OCI-LY7 (cell line): Measurements from ENCODE around the gene ADARB2. TPM values are rescaled to one million over a fixed set of nuclear protein-coding genes. Genes with fewer than 3 reads are reported as not detected.

Source experiments
- BruUV-seq: library from RNA; stranded (reverse); fragments of 400-500 nt; replicated peaks from 2 replicates; lab custom pipeline; 2021; lab: Mats Ljungman, UMichigan
- CTCF ChIA-PET: fragments of 300-600 bp; sonication (Branson Sonifier 250); formaldehyde crosslinking; loops from one replicate; lab custom pipeline; 2022; ENCODE audit warnings: antibody characterized with exemption; ENCODE audit not compliant: unreplicated experiment; lab: Charles Lee
- POLR2A ChIA-PET: fragments of 300-600 bp; sonication (Branson Sonifier 250); formaldehyde crosslinking; loops from one replicate; lab custom pipeline; 2022; ENCODE audit warnings: antibody characterized with exemption; lab: Charles Lee
- DNase-seq: peaks from one replicate; pipeline ENCODE4 v3.0.0-alpha.2; 2015; ENCODE audit warnings: low spot score
- H2AFZ ChIP-seq: fragments of 200-600 bp; sonication (generic), shearing (Covaris generic); 2 replicates; pipeline ENCODE4 v1.6.1; 2014; ENCODE audit warnings: mild to moderate bottlenecking, antibody characterized with exemption, low read length, moderate library complexity
- H3K27ac ChIP-seq: fragments of 200-600 bp; sonication (generic); 2 replicates; pipeline ENCODE4 v1.5.1; 2014; ENCODE audit warnings: mixed run types, low read depth, mild to moderate bottlenecking, moderate library complexity, low read length, inconsistent platforms; ENCODE audit not compliant: poor library complexity, severe bottlenecking
- H3K36me3 ChIP-seq: fragments of 200-600 bp; sonication (generic); 2 replicates; pipeline ENCODE4 v1.6.1; 2014; ENCODE audit warnings: mild to moderate bottlenecking, antibody characterized with exemption, low read length, moderate library complexity, mixed read lengths; ENCODE audit not compliant: insufficient read depth
- H3K4me1 ChIP-seq: fragments of 200-600 bp; sonication (generic); 2 replicates; pipeline ENCODE4 v1.5.1; 2014; ENCODE audit warnings: mild to moderate bottlenecking, low read length; ENCODE audit not compliant: insufficient read depth, poor library complexity, severe bottlenecking
- H3K4me2 ChIP-seq: fragments of 200-600 bp; sonication (generic); 2 replicates; pipeline ENCODE4 v1.6.1; 2014; ENCODE audit warnings: mild to moderate bottlenecking, low read length
- H3K4me3 ChIP-seq: fragments of 200-600 bp; sonication (generic); 2 replicates; pipeline ENCODE4 v1.5.1; 2014; ENCODE audit warnings: mild to moderate bottlenecking, low read depth, low read length; ENCODE audit not compliant: poor library complexity, severe bottlenecking
- H3K79me2 ChIP-seq: fragments of 200-600 bp; sonication (generic); 2 replicates; pipeline ENCODE4 v1.6.1; 2016; ENCODE audit warnings: low read depth, mild to moderate bottlenecking, low read length, moderate library complexity, mixed read lengths; ENCODE audit not compliant: insufficient read depth
- H3K9me2 ChIP-seq: fragments of 200-600 bp; sonication (generic); 2 replicates; pipeline ENCODE4 v1.6.1; 2016; ENCODE audit warnings: mild to moderate bottlenecking, low read length, mixed read lengths; ENCODE audit not compliant: insufficient read depth
- H3K9me3 ChIP-seq: fragments of 200-600 bp; sonication (generic); 2 replicates; pipeline ENCODE4 v1.6.1; 2014; ENCODE audit warnings: mild to moderate bottlenecking, mixed run types, low read length, mixed read lengths
- H4K20me1 ChIP-seq: fragments of 200-600 bp; sonication (generic); 2 replicates; pipeline ENCODE4 v1.6.1; 2014; ENCODE audit warnings: mild to moderate bottlenecking, antibody characterized with exemption, low read length, moderate library complexity, mixed read lengths; ENCODE audit not compliant: insufficient read depth
- EZH2phosphoT487 ChIP-seq: fragments of 200-600 bp; sonication (generic); IDR thresholded peaks from 2 replicates; pipeline ENCODE4 v1.6.1; 2018; ENCODE audit warnings: low read depth, borderline replicate concordance, mild to moderate bottlenecking, mixed run types, antibody characterized with exemption, low read length, moderate library complexity, mixed read lengths
- intact Hi-C: fragments of 100-400 bp; cut with micrococcal nuclease; formaldehyde crosslinking; loops from one replicate; pipeline ENCODE4 v1.10.0; 2022; ENCODE audit not compliant: unreplicated experiment
- total RNA-seq, 2 experiments: library from RNA; depleted of rRNA in 1 of 2; stranded (reverse); fragments of >200 nt in 1 of 2; shearing (Covaris generic) in 1 of 2; gene quantifications; 2 replicates each; pipeline ENCODE4 v1.2.3, GENCODE V29; 2014 to 2022
- TF ChIP-seq, protein P1 (sequence below): fragments of 200-600 bp; sonication (generic); conservative IDR thresholded peaks from 2 replicates; pipeline ENCODE4 v1.5.1; 2014; ENCODE audit warnings: mild to moderate bottlenecking, antibody characterized with exemption, low read length, moderate library complexity, mixed read lengths

The ADARB2 gene
- total RNA-seq, 2 experiments from 2014 or later, result 0.03 TPM; not detected in 1

DNA sequence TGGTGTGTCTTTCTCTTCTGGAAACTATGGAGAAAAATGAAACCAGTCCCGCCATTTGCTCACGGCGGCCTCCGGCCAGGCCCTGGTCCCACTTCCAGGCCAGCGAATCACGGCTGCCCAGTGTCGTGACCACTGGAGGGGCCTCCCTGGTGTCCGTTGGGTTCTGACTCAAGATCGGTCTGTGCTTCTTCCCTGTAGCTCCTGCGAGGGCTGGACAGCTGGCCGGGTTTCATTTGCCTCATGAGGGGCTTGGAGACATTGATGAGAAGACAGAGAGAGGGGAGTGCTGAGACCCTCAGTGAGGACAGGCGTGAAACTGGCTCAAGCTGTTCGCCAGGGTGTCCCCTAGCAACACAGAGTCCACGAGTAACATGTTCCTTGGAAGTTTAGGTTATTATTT is 108.6 kb downstream of the ADARB2 start:
- no peak for TF ChIP-seq EZH2phosphoT487
- TF ChIP-seq, protein P1, sequence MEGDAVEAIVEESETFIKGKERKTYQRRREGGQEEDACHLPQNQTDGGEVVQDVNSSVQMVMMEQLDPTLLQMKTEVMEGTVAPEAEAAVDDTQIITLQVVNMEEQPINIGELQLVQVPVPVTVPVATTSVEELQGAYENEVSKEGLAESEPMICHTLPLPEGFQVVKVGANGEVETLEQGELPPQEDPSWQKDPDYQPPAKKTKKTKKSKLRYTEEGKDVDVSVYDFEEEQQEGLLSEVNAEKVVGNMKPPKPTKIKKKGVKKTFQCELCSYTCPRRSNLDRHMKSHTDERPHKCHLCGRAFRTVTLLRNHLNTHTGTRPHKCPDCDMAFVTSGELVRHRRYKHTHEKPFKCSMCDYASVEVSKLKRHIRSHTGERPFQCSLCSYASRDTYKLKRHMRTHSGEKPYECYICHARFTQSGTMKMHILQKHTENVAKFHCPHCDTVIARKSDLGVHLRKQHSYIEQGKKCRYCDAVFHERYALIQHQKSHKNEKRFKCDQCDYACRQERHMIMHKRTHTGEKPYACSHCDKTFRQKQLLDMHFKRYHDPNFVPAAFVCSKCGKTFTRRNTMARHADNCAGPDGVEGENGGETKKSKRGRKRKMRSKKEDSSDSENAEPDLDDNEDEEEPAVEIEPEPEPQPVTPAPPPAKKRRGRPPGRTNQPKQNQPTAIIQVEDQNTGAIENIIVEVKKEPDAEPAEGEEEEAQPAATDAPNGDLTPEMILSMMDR, result no peak
- Histone ChIP-seq H3K4me3 (no peak overlapping the region), H3K79me2 (no peaks in the 10 kb centered on the region), H3K9me2 (no peaks in the 10 kb centered on the region), H3K9me3 (no peaks in the 10 kb centered on the region), H2AFZ (no peak overlapping the region), H3K27ac (no peak overlapping the region), H3K4me2 (no peak overlapping the region), H3K4me1 (no peaks in the 10 kb centered on the region), H4K20me1 (no peaks in the 10 kb centered on the region), H3K36me3 (no peaks in the 10 kb centered on the region)
- intact Hi-C loops, result no loop called here
- ChIA-PET CTCF (no interaction called here), POLR2A (no interaction called here)
- no peak for DNase-seq
- BruUV-seq, result no TSS peak

DNA sequence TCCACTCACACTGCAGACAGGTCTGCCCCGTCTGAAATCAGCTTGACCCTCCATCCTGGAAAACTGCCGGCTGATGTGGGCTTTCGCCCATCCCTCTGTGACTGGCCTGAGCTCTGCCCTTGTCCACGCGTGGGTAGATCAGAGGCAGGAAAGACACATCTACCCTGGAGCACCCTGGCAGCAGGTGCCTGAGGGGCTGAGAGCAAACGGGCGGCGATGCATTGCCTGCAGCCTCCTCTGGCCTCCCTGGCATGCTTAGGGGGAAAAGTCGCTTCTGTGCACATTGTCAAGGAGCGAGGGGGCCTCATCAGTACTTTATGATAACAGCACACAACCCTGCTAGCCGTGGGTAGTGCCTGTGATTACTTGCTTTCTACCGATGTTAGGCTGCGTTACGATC is 109.4 kb downstream of the ADARB2 start:
- POLR2A ChIA-PET, result no interaction called here
- intact Hi-C loops, result no loop called here

DNA sequence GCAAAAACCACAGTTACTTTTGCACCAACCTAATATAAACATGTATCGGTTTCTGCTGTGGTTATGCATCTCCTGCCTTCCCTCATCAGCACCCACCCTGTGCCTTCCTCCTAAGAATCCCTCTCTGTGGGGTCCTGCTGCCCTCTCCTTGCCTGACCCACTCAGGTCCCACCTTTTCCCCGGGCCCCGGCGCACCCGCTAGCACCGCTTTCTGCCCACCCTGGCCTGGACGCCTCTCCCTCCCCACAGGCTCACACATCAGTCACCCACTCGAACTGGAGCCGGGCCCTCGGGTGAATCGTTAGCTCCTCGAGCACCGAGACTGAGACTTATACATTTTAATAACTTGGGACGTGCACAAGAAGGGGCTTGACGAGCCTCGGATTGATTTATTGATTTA is 110.5 kb downstream of the ADARB2 start:
- no peaks in the 10 kb centered on the region for H4K20me1 ChIP-seq

More for the DNA sequence above, 109.4 kb downstream of the ADARB2 start:
- BruUV-seq, result no TSS peak
- Histone ChIP-seq H2AFZ (no peak overlapping the region), H3K9me3 (no peaks in the 10 kb centered on the region), H3K36me3 (no peaks in the 10 kb centered on the region), H3K79me2 (no peaks in the 10 kb centered on the region), H4K20me1 (no peaks in the 10 kb centered on the region), H3K4me2 (no peak overlapping the region), H3K4me1 (no peaks in the 10 kb centered on the region), H3K9me2 (no peaks in the 10 kb centered on the region), H3K4me3 (no peak overlapping the region), H3K27ac (no peak overlapping the region)
- DNase-seq, result no peak
- CTCF ChIA-PET, result no interaction called here
- TF ChIP-seq, protein P1, result no peak
- TF ChIP-seq EZH2phosphoT487, result no peak

More for the DNA sequence above, 110.5 kb downstream of the ADARB2 start:
- H3K79me2 ChIP-seq, result no peaks in the 10 kb centered on the region
- ChIA-PET POLR2A (no interaction called here), CTCF (no interaction called here)
- H3K4me1 ChIP-seq, result no peaks in the 10 kb centered on the region
- BruUV-seq, result no TSS peak
- no peak overlapping the region for H3K4me2 ChIP-seq
- H3K9me2 ChIP-seq, result no peaks in the 10 kb centered on the region
- no peaks in the 10 kb centered on the region for H3K36me3 ChIP-seq
- H3K9me3 ChIP-seq, result no peaks in the 10 kb centered on the region
- no peak overlapping the region for H2AFZ ChIP-seq
- DNase-seq, result no peak
- no peak overlapping the region for H3K27ac ChIP-seq
- intact Hi-C loops, result no loop called here
- H3K4me3 ChIP-seq, result no peak overlapping the region
- TF ChIP-seq, protein P1, result no peak
- no peak for TF ChIP-seq EZH2phosphoT487
